ENCODE results near the gene NFASC. TPM values are rescaled to one million over a fixed set of nuclear protein-coding genes. Genes with fewer than 3 reads are reported as not detected.

Gene NFASC
- total and polyA plus RNA-seq, 2 donors (not counting 3 experiments of a cell fraction or from before 2014, with no cell fraction given), result not detected

DNA sequence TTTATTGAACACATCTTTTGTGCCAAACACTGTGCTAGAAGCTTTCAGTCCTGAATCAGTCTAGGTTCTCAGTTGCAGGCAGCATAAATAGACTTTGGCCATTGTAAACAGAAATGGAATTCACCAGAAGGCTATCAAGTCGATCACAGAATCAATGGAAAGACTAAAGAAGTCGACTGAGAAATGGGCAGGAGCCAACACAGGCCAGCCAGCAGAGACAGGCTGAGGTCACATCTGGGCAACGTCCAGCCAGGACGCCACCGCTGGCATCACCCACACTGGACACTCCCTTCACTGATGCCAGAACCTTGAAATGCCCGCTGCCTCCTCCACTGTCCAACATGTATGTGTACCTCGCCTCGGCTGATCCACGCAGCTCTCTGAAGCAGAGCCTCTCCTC, 166.9 kb downstream of the NFASC start:
- Histone ChIP-seq H3K4me2 (ENCODE audit: insufficient read depth, low read length) (no peak overlapping the region), H3K36me3 (ENCODE audit: control insufficient read depth in 2 of 2, extremely low read depth in 1 of 2, insufficient read depth in 2 of 2, low read length in 2 of 2) (no peaks in the 10 kb centered on the region), H3K4me3 (replicated peaks in 1 of 3; ENCODE audit: insufficient read depth in 1 of 3, low read depth in 1 of 3, low read length in 3 of 3) (no peak overlapping the region), H3K9ac (replicated peaks; ENCODE audit: extremely low read depth, insufficient read depth, low read length) (no peak overlapping the region), H4K20me1 (replicated peaks; ENCODE audit: control insufficient read depth, extremely low read depth, insufficient read depth, low read length) (no peaks in the 10 kb centered on the region), H3K9me3 (replicated peaks; ENCODE audit: control insufficient read depth, insufficient read depth, low read length) (no peaks in the 10 kb centered on the region), H3K4me1 (ENCODE audit: control insufficient read depth, extremely low read depth, insufficient read depth, low read length) (no peaks in the 10 kb centered on the region), H3K27ac (ENCODE audit: insufficient read depth, low read depth, low read length) (no peak overlapping the region), H3K9me1 (replicated peaks; ENCODE audit: control insufficient read depth, extremely low read depth, insufficient read depth, low read length) (no peaks in the 10 kb centered on the region), H3K27me3 (ENCODE audit: control insufficient read depth in 2 of 2, insufficient read depth in 2 of 2, low read length in 2 of 2) (peaks cover 11 to 17% of the 10 kb centered on the region in 2 experiments), H3K79me2 (ENCODE audit: control insufficient read depth, insufficient read depth, low read length) (no peaks in the 10 kb centered on the region), H2AFZ (ENCODE audit: low read depth, low read length) (no peak overlapping the region)
- intact Hi-C loops (cut with micrococcal nuclease) (no loop called here), dilution Hi-C loops (cut with MboI; ENCODE audit: extremely low pct_ligation_motif_present, low sequenced_read_pairs) (no loop called here)
- FAIRE-seq (no peak), DNase-seq (ENCODE audit: low read depth, low spot score) (no peak)
- TF ChIP-seq GATA2 (IDR thresholded peaks at IDR 0.05; ENCODE audit: insufficient read depth, insufficient read length, low read depth, low read length) (no peak), FOS (IDR thresholded peaks at IDR 0.05; ENCODE audit: borderline replicate concordance, insufficient read depth, low read length) (no peak), EZH2 (IDR thresholded peaks at IDR 0.05; ENCODE audit: borderline replicate concordance, low read depth, low read length, severe bottlenecking) (no peak), MYC (IDR thresholded peaks at IDR 0.05; ENCODE audit: low read depth, low read length) (no peak), JUN (IDR thresholded peaks at IDR 0.05; ENCODE audit: borderline replicate concordance, insufficient read depth, insufficient read length, low read depth) (no peak), POLR2A (IDR thresholded peaks at IDR 0.05; ENCODE audit: low read depth, low read length) (no peak)
- TF ChIP-seq, protein P1, sequence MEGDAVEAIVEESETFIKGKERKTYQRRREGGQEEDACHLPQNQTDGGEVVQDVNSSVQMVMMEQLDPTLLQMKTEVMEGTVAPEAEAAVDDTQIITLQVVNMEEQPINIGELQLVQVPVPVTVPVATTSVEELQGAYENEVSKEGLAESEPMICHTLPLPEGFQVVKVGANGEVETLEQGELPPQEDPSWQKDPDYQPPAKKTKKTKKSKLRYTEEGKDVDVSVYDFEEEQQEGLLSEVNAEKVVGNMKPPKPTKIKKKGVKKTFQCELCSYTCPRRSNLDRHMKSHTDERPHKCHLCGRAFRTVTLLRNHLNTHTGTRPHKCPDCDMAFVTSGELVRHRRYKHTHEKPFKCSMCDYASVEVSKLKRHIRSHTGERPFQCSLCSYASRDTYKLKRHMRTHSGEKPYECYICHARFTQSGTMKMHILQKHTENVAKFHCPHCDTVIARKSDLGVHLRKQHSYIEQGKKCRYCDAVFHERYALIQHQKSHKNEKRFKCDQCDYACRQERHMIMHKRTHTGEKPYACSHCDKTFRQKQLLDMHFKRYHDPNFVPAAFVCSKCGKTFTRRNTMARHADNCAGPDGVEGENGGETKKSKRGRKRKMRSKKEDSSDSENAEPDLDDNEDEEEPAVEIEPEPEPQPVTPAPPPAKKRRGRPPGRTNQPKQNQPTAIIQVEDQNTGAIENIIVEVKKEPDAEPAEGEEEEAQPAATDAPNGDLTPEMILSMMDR (IDR thresholded peaks at IDR 0.05; ENCODE audit: extremely low read depth in 1 of 2, insufficient read depth in 1 of 2, low read depth in 1 of 2, low read length in 2 of 2), result no peak
- CTCF ChIA-PET, result interaction anchor here (0.7 to 3.2 kb wide), 3 partner anchors 25 to 448 kb away, joined by 3 to 24 read pairs (median 3); no protein-coding TSS in a partner anchor
- BruUV-seq (replicated peaks), result no TSS peak
- POLR2A ChIA-PET, result no interaction called here
